Measurements from ENCODE around the gene SCYL1. TPM values are rescaled to one million over a fixed set of nuclear protein-coding genes. Genes with fewer than 3 reads are reported as not detected.

SCYL1 gene
- total RNA-seq, 1 donor from 2014 or later, result 49.5 TPM

- DNase-seq (ENCODE audit: low read depth) (no peak), FAIRE-seq (no peak)
- TF ChIP-seq, protein P1, sequence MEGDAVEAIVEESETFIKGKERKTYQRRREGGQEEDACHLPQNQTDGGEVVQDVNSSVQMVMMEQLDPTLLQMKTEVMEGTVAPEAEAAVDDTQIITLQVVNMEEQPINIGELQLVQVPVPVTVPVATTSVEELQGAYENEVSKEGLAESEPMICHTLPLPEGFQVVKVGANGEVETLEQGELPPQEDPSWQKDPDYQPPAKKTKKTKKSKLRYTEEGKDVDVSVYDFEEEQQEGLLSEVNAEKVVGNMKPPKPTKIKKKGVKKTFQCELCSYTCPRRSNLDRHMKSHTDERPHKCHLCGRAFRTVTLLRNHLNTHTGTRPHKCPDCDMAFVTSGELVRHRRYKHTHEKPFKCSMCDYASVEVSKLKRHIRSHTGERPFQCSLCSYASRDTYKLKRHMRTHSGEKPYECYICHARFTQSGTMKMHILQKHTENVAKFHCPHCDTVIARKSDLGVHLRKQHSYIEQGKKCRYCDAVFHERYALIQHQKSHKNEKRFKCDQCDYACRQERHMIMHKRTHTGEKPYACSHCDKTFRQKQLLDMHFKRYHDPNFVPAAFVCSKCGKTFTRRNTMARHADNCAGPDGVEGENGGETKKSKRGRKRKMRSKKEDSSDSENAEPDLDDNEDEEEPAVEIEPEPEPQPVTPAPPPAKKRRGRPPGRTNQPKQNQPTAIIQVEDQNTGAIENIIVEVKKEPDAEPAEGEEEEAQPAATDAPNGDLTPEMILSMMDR (IDR thresholded peaks at IDR 0.05; ENCODE audit: insufficient read depth, low read length, severe bottlenecking), result no peak
- Histone ChIP-seq H3K27me3 (ENCODE audit: control insufficient read depth, insufficient read depth, low read length) (no peaks in the 10 kb centered on the region), H3K4me3 (ENCODE audit: low read depth, low read length) (no peak overlapping the region), H3K36me3 (ENCODE audit: control insufficient read depth, insufficient read depth, low read length) (no peaks in the 10 kb centered on the region)
Measured at GRCh38 chr11:65492387-65492636, 32.6 kb upstream of the SCYL1 start.

DNA sequence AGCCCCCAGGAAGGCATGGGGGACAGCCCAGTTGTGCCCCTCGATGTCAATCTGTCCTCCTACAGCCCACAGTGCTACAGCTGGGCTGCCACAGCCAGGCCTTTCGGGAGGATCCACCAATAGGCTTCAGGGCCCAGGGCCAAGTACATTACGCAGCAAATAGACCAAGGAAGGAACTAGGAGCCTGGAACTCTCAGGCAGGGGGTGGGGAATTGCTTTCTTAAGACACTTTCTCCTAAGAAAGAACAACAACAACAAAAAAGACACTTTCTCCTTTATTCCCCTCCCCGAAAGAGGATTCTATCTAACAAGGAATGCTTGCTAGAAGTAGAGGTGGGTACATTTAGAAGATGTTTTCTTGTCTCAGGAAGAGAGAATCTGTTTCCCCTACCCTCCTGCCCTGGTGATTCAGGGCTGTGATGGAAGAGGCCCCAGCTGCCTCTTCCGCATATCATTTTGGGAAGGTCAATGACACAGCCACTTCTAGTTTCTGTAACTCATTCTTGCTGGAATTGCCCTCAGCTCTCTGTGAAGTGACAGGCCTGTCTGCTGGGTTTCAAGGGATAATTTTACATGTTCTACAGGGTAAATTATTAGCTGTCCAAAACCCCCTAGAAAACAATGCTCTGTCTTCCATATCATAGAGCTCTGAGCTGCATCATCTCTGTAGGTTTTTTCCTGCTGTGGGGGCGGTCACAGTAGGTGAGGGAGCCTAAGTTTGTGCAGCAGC lies 32.1 kb upstream of the SCYL1 start:
- FAIRE-seq, result no peak
- Histone ChIP-seq H3K4me3 (ENCODE audit: low read depth, low read length) (no peak overlapping the region), H3K36me3 (ENCODE audit: control insufficient read depth, insufficient read depth, low read length) (no peaks in the 10 kb centered on the region), H3K27me3 (ENCODE audit: control insufficient read depth, insufficient read depth, low read length) (no peaks in the 10 kb centered on the region)
- DNase-seq (ENCODE audit: low read depth), result peak; percentile 89
- TF ChIP-seq, protein P1 (IDR thresholded peaks at IDR 0.05; ENCODE audit: insufficient read depth, low read length, severe bottlenecking), result no peak

GRCh38 chr11:65493367-65494176 lies 31.3 kb upstream of the SCYL1 start:
- DNase-seq (ENCODE audit: low read depth) (peak; percentile 99), FAIRE-seq (no peak)
- H3K27me3 ChIP-seq (ENCODE audit: control insufficient read depth, insufficient read depth, low read length), result no peaks in the 10 kb centered on the region
- TF ChIP-seq, protein P1 (IDR thresholded peaks at IDR 0.05; ENCODE audit: insufficient read depth, low read length, severe bottlenecking), result no peak
- no peaks in the 10 kb centered on the region for H3K36me3 ChIP-seq (ENCODE audit: control insufficient read depth, insufficient read depth, low read length)
- H3K4me3 ChIP-seq (ENCODE audit: low read depth, low read length), result no peak overlapping the region

DNA sequence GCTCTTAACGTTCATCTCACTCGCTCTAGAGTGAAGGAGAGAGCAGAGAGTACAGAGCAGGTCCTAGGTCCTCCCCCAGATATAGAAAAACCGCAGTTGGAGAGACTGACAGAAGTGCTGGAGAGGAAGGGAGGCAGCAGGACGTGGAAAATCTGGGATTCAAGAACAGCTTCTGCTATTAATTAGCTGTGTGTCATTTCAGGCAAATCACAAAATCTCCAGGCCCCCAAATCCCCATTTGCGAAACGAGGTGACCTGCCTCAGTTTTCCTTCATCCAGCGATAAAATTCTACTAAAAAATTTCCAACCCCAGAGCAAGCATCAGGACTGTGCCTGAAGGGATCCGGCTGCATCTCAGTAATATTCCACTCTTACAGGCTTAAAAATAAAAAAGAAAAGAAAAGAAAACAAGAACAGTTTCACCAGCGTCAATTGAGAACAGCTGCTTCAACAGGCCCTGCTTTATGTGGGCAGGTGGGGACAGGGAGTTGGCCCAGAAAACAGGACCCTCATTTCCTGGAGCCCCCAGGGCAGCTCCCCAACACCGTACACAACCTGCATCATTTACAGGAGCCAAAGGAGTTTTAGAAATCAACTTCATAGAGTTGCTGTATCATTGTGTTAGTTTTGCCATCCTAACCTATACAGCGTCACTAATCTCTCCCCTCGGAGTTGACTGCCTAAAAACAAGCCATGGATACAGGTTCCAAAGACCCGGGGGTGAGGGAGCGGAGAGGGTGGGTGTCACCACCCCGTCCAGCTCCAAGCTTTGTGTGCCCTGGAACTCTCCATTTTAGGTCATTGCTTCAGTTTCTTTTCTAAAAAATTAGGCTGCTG lies 28.4 kb upstream of the SCYL1 start:
- Histone ChIP-seq H3K27me3 (ENCODE audit: control insufficient read depth, insufficient read depth, low read length) (no peaks in the 10 kb centered on the region), H3K4me3 (ENCODE audit: low read depth, low read length) (no peak overlapping the region), H3K36me3 (ENCODE audit: control insufficient read depth, insufficient read depth, low read length) (peaks cover 9% of the 10 kb centered on the region)
- DNase-seq (ENCODE audit: low read depth), result no peak
- no peak for FAIRE-seq
- TF ChIP-seq, protein P1 (IDR thresholded peaks at IDR 0.05; ENCODE audit: insufficient read depth, low read length, severe bottlenecking), result no peak

- FAIRE-seq, result no peak
- Histone ChIP-seq H3K4me3 (ENCODE audit: low read depth, low read length) (peak overlapping the region; percentile 50), H3K36me3 (ENCODE audit: control insufficient read depth, insufficient read depth, low read length) (peaks cover 10% of the 10 kb centered on the region), H3K27me3 (ENCODE audit: control insufficient read depth, insufficient read depth, low read length) (no peaks in the 10 kb centered on the region)
- peak; percentile 87 for DNase-seq (ENCODE audit: low read depth)
- TF ChIP-seq, protein P1 (IDR thresholded peaks at IDR 0.05; ENCODE audit: insufficient read depth, low read length, severe bottlenecking), result peak; percentile 10
Measured at GRCh38 chr11:65497141-65498041, 27.5 kb upstream of the SCYL1 start.
